ENCODE data around the gene SLC26A8.
"Not testable (repeated sequence)": the region's sequence is repeated elsewhere in the genome, so short reads cannot be mapped to it uniquely, and the experiment has no call there.

Gene SLC26A8

DNA sequence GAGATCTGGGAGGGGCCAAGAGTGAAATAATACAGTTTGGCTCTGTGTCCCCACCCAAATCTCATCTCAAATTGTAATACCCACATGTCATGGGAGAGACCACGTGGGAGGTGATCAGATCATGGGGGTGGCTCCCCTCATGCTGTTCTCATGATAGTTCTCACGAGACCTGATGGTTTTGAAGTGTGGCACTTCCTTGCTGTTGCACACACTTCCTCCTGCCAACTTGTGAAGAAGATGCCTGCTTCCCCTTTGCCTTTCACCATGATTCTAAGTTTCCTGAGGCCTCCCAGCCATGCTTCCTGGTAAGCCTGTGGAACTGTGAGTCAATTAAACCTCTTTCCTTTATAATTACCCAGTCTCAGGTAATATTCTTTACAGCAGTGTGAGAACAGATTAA lies 114.9 kb downstream of the SLC26A8 start:
- DNase-seq: not testable (repeated sequence)

DNA sequence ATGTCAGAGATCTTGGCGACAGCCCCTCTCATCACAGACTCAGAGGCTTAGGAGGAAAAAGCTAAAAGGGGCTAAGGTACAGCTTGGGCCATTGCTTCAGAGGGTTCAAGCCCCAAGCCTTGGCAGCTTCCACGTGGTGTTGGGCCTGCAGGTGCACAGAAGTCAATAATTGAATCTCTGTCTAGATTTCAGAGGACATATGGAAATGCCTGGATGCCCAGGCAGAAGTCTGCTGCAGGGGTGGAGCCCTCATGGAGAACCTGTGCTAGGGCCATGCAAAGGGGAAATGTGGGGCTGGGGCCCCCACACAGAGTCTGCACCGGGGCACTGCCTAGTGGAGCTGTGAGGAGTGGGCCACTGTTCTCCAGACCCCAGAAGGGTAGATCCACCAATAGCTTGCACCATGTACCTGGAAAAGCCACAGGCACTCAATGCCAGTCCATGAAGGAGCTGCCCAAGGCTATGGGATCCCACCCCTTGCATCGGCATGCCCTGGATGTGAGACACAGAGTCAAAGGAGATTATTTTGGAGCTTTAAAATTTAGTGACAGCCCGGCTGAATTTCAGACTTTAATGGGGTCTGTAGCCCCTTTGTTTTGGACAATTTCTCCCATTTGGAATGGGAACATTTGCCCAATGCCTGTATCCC lies 115.6 kb downstream of the SLC26A8 start:
- DNase-seq: not testable (repeated sequence)

DNA sequence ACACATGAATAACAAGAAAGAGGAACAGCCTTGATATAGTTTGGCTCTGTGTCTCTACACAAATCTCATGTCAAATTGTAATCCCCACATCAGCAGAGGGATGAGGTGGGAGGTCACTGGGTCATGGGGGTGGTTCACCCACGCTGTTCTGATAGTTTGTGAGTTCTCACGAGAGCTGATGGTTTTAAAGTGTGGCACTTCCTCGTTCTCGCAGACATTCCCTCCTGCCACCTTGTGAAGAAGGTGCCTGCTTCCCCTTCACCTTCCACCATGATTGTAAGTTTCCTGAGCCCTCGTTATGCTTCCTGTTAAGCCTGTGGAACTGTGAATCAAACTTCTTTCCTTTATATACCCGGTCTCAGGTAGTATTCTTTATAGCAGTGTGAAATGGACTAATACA lies 116.7 kb downstream of the SLC26A8 start:
- no peak for DNase-seq

DNA sequence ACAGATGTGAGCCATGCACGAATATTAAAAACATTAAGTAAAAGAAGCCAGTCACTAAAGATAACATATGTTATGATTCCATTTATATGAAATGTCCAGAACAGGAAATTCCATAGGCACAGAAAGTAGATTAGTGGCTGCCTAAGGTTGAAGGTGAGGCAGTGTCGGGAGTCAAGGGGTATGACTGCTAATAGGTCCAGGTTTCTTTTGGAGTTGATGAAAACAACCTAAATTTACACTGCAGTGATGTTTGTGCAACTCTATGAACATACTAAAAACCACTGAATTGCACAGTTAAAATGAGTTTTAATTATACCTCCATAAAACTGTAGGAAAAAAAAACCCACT lies 118.0 kb downstream of the SLC26A8 start:
- DNase-seq: no peak

DNA sequence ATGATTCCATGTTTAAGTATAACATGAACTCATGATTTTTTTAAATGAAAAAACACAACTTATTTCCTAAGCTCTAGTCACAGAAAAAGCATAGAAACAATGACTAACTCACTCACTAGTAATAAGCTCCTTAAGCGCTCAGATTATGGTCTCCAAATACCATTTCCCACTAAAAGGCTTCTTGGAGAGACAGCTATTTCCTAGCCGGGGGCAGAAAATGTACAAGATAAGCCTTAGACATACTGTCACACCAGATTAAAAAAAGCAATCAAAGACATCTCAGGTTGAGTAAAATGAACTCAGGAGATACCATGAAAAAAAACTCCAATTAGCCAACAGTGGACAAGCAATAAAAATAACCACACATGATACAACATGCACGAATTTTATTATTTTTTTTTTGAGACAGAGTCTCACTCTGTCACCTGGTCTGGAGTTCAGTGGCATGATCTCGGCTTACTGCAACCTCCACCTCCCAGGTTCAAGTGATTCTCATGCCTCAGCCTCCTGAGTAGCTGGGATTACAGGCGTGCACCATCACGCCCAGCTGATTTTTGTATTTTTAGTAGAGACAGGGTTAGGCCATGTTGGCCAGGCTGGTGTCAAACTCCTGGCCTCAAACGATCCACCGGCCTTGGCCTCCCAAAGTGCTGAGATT lies 118.5 kb downstream of the SLC26A8 start:
- no peak for DNase-seq

DNA sequence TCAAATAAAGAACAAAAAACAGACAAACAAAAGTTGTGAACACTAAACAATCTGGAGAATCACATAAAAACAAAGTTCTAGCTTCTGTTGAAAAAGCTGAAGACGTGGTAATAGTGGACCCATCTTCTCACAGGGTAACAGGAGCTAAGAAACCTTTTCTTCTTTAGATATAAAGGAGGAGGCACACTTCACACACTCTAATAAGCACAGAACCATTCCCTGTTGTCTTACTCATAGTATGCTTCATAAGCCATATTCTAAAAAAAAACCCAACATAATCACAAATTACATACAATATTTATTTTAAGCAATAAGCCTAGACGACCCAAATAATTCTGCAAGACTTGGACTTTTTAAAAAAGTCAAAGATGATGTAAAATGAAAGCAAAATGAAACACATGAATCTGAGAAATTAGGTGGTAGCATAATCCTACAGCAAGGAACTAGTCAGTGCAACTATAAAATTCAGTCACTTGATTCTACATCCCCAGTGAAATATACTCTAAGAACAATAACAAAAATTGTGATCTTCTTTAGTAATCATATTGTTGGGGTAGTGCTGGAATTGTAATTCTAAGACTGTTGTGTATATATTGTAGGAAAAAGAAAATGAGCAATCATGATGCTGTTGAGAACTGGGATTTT lies 119.2 kb downstream of the SLC26A8 start:
- no peak for DNase-seq

DNA sequence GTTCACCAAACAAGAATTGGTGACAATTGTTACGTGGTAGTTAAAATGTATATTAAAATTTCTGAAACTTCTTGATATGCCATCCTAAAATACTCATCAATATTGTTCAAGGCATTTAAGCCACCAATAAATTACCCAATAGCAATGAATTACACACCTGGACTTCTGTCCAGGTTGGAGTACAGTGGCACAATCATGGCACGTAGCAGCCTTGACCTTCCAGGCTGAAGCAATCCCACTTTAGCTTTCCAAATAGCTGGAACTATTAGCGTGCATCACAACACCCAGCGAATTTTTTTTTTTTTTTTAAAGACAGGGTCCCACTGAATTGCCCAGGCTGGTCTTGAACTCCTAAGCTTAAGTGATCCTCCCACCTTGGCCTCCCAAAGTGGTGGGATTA lies 120.8 kb downstream of the SLC26A8 start:
- DNase-seq: no peak

DNA sequence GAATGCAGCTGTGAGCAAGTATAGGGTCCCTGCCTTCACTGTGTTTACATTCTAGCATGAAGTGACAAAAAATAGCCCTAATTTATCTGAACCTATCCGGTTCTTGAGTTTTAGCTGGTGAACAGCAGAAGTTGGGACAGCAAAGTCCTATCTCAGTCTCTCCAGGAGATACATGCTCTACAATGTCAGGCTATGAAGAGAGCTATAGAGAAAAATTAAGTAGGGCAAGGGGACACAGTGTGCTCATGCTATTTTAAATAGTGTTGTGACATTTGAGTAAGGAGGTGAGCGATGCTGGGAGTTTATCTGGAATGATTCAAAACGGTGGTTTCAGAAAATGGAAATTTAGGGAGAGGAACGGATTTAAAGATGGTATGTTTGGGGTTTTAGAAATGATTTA lies 124.0 kb downstream of the SLC26A8 start:
- DNase-seq: no peak

DNA sequence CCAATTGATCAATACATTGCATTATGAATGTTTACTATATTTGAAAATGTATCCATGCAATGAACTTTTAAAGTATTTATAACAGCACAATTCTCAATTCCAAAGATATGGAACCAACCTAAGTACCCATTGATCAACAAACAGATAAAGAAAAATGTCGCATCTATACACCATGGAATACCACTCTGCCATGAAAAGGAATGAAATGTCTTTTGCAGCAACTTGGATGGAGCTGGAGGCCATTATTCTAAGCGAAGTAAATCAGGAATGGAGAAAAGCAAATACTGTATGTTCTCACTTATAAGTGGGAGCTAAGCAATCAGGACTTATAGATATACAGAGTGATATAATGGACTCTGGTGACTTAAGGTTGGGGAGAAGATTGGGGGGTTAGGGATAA lies 126.4 kb downstream of the SLC26A8 start:
- DNase-seq: no peak

DNA sequence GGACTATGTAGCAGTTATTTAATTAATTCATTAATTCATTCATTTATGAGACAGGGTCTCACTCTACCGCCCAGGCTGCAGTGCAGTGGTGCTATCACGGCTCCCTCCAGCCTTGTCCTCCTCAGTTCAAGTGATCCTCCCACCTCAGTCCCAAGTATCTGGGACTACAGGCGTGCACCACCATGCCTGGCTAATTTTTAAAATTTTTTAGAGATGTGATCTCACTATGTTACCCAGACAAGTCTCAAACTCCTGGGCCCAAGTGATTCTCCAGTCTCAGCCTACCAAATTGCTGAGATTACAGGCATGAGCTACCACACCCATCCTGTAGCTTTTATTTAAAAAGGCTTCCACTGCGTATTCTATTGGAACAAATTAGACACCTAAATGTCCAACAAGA lies 127.0 kb downstream of the SLC26A8 start:
- no peak for DNase-seq

DNA sequence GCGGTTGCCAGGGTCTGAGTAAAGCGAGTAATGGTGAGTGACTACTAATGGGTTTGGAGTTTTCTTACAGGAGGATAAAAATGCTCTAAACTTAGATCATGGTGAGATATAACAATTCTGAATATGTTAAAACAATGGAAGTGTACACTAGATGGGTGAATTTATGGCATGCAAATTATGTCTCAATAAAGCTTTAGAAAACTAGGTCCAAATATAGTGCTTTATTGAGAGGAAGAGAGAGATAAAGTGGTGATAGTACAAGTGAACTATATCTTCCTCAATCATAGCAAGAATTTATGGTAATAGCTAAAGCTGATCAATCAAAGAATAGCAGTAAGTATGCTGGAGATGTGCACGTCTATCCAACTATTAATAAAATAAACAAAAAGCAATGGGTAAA lies 127.4 kb downstream of the SLC26A8 start:
- no peak for DNase-seq

DNA sequence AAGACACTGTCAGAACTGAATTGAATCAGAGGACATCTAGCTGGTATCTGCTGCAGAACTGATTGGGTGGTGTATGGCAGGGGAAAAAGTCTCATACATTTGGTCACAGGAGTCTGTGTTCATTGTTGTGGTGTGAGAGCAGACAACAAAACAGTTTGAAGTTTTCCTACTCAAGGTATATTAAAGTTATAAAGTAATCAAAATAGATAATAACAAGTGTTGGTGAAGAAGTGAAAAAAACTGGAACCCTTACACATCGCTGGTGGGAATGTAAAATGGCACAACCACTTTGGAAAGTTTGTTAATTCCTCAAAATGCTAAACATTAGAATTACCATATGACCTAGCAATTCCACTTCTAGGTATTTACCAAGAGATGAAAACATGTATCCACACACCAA lies 128.2 kb downstream of the SLC26A8 start:
- no peak for DNase-seq

DNA sequence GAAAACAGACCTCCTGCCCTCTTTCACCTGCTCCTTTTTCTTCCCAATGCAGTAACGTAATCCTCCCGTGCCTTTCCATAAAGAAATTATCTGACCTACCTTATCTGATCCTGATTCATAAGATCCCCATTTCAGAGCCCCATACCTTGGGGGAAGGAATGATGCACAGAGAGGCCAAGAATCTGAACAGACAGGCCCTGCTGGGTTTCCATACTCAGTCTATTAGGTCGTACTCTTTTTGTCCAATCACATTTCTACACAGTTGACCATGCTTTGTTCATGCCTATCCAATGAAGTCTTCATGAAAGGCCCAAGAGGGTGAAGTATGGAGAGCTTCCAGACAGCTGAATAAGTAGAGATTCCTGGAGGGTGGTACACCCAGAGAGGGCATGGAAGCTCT lies 128.9 kb downstream of the SLC26A8 start:
- DNase-seq: no peak

DNA sequence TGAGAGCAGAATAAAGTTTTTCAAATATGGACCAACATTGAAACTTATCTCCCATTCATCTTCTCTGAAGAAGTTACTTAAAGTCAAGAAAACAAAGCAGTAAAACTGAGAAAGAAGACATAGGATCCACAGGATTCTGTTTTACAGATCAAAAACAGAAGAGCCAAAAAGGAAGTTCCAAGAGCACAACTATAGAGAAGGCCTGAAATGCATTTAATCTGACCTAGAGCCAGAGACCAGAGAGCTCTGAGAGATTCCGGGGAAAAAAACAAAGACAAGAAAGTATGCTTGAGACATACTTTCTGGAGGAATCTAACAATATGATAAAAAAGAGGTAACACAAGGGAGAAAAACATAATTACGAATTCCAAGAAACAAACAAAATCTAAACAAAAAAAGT lies 129.7 kb downstream of the SLC26A8 start:
- DNase-seq: no peak

Measured in stimulated activated CD4-positive, alpha-beta T cell treated with anti-CD3 and anti-CD28 coated beads, Interleukin-12 subunit alpha, Interleukin-12 subunit beta, amount 100 ng/mL, for 4 hours (primary cell).